PC-9 (cell line): ENCODE results near the gene OSBPL8. TPM values are rescaled to one million over a fixed set of nuclear protein-coding genes. Genes with fewer than 3 reads are reported as not detected.
A peak's percentile ranks its signal among the peaks of the same experiment; 100 is the strongest.

ENCODE experiments used
- BruUV-seq: library from RNA; stranded (reverse); fragments of 400-500 nt; replicated peaks from 2 replicates; lab custom pipeline; 2021; lab: Mats Ljungman, UMichigan
- CTCF ChIA-PET: fragments of 300-600 bp; sonication (Branson Sonifier 250); formaldehyde crosslinking; loops from one replicate; lab custom pipeline; 2022; ENCODE audit warnings: antibody characterized with exemption; lab: Charles Lee
- POLR2A ChIA-PET: fragments of 300-600 bp; sonication (Branson Sonifier 250); formaldehyde crosslinking; loops from one replicate; lab custom pipeline; 2022; ENCODE audit warnings: antibody characterized with exemption; ENCODE audit not compliant: unreplicated experiment; lab: Charles Lee
- DNase-seq, 2 experiments: peaks; one replicate each; pipeline versions ENCODE4 v3.0.0 to v3.0.0-alpha.2; 2015 to 2022; ENCODE audit warnings: mixed read lengths in 1 of 2
- H2AFZ ChIP-seq: fragments of 200-600 bp; sonication (generic); 2 replicates; pipeline ENCODE4 v1.8.1; 2017; ENCODE audit warnings: antibody characterized with exemption
- H3F3A ChIP-seq: fragments of 200-600 bp; sonication (generic); 2 replicates; pipeline ENCODE4 v1.8.1; 2017; ENCODE audit warnings: antibody characterized with exemption, mild to moderate bottlenecking, low read depth; ENCODE audit not compliant: insufficient read depth
- H3K27ac ChIP-seq: fragments of 200-600 bp; sonication (generic); 2 replicates; pipeline ENCODE4 v1.6.1; 2016; ENCODE audit warnings: mixed run types
- H3K27me3 ChIP-seq: fragments of 200-600 bp; sonication (generic); 2 replicates; pipeline ENCODE4 v1.6.1; 2016; ENCODE audit warnings: low read depth, mixed run types; ENCODE audit not compliant: insufficient read depth
- H3K36me3 ChIP-seq: fragments of 200-600 bp; sonication (generic); 2 replicates; pipeline ENCODE4 v1.6.1; 2016; ENCODE audit warnings: low read depth, mixed run types
- H3K4me1 ChIP-seq: fragments of 200-600 bp; sonication (generic); replicated peaks from 2 replicates; pipeline ENCODE4 v1.6.1; 2016; ENCODE audit warnings: mixed run types; ENCODE audit not compliant: insufficient read depth
- H3K4me2 ChIP-seq: fragments of 200-600 bp; sonication (generic); 2 replicates; pipeline ENCODE4 v1.6.1; 2017; ENCODE audit warnings: mixed run types
- H3K4me3 ChIP-seq: fragments of 200-600 bp; sonication (generic); 2 replicates; pipeline ENCODE4 v1.6.1; 2016; ENCODE audit warnings: mixed run types
- H3K79me2 ChIP-seq: fragments of 200-600 bp; sonication (generic); 2 replicates; pipeline ENCODE4 v1.6.1; 2017; ENCODE audit warnings: low read depth, mixed run types
- H3K9me2 ChIP-seq: fragments of 200-600 bp; sonication (generic); 2 replicates; pipeline ENCODE4 v1.8.1; 2017; ENCODE audit warnings: mild to moderate bottlenecking; ENCODE audit not compliant: insufficient read depth
- H3K9me3 ChIP-seq: fragments of 200-600 bp; sonication (generic); 2 replicates; pipeline ENCODE4 v1.8.1; 2016; ENCODE audit warnings: low read depth; ENCODE audit not compliant: insufficient read depth
- H4K20me1 ChIP-seq: fragments of 200-600 bp; sonication (generic); 2 replicates; pipeline ENCODE4 v1.8.1; 2017; ENCODE audit not compliant: insufficient read depth
- CTCF ChIP-seq: fragments of 200-600 bp; sonication (generic); conservative IDR thresholded peaks from 2 replicates; pipeline ENCODE4 v1.6.1; 2017; ENCODE audit warnings: mixed run types, antibody characterized with exemption, mild to moderate bottlenecking, moderate library complexity
- EZH2 ChIP-seq: fragments of 200-600 bp; sonication (generic); IDR thresholded peaks from 2 replicates; pipeline ENCODE4 v1.8.0; 2017; ENCODE audit warnings: antibody characterized with exemption, low read depth
- intact Hi-C: fragments of 100-400 bp; cut with micrococcal nuclease; formaldehyde crosslinking; loops from one replicate; pipeline ENCODE4 v1.10.0; 2022; ENCODE audit not compliant: unreplicated experiment
- total RNA-seq: library from RNA; stranded (reverse); gene quantifications from 2 replicates; pipeline ENCODE4 v1.2.3, GENCODE V29; 2021

OSBPL8 gene
- total RNA-seq, 1 experiment from 2014 or later, result 53.2 TPM

GRCh38 chr12:76457818-76458217 is 101.8 kb downstream of the OSBPL8 start:
- DNase-seq, result no peak
- Histone ChIP-seq H3K9me2 (no peaks in the 10 kb centered on the region; the same call in 1 of the 2 replicates), H3F3A (peaks cover 8% of the 10 kb centered on the region; the same call in 1 of the 2 replicates), H3K4me2 (no peak overlapping the region), H3K36me3 (no peaks in the 10 kb centered on the region), H4K20me1 (no peaks in the 10 kb centered on the region), H3K27ac (no peak overlapping the region), H3K4me1 (peaks cover 8% of the 10 kb centered on the region), H3K4me3 (no peak overlapping the region), H3K79me2 (no peaks in the 10 kb centered on the region; the same call in 1 of the 2 replicates), H3K27me3 (no peaks in the 10 kb centered on the region), H2AFZ (no peak overlapping the region), H3K9me3 (no peaks in the 10 kb centered on the region)
- BruUV-seq, result no TSS peak
- ChIA-PET POLR2A (interaction anchor here (0.7 kb wide), 1 partner anchor 428 kb away, joined by 5 read pairs; no protein-coding TSS in a partner anchor), CTCF (no interaction called here)
- intact Hi-C loops, result loop anchor here (5.0 to 10.0 kb wide), 5 partner anchors 113 to 1066 kb away; partner anchors contain the start of genes BBS10, GLIPR1L2, NAP1L1 and PHLDA1
- TF ChIP-seq EZH2, result no peak
- TF ChIP-seq CTCF, result no peak

GRCh38 chr12:76457010-76457409 is 102.6 kb downstream of the OSBPL8 start:
- Histone ChIP-seq H3K36me3 (no peaks in the 10 kb centered on the region), H3F3A (peaks cover 8% of the 10 kb centered on the region; the same call in 1 of the 2 replicates), H3K9me3 (no peaks in the 10 kb centered on the region), H3K9me2 (no peaks in the 10 kb centered on the region; the same call in 1 of the 2 replicates), H4K20me1 (no peaks in the 10 kb centered on the region), H3K4me3 (no peak overlapping the region), H3K79me2 (no peaks in the 10 kb centered on the region; the same call in 1 of the 2 replicates), H3K4me1 (peaks cover 8% of the 10 kb centered on the region), H3K27me3 (no peaks in the 10 kb centered on the region), H3K4me2 (no peak overlapping the region), H3K27ac (peak overlapping the region; percentile 78; the same call in 1 of the 2 replicates), H2AFZ (no peak overlapping the region)
- ChIA-PET CTCF (no interaction called here), POLR2A (no interaction called here)
- intact Hi-C loops, result loop anchor here (5.0 to 10.0 kb wide), 5 partner anchors 112 to 1065 kb away; partner anchors contain the start of genes BBS10, GLIPR1L2, NAP1L1 and PHLDA1
- TF ChIP-seq CTCF, result no peak
- TF ChIP-seq EZH2, result no peak
- peak in 1 of 2 experiments; percentile 40 for DNase-seq
- no TSS peak for BruUV-seq

- intact Hi-C loops, result loop anchor here (1.0 to 10.0 kb wide), 7 partner anchors 111 to 1063 kb away; partner anchors contain the start of genes BBS10, GLIPR1L2, NAP1L1 and PHLDA1
- no peaks in the 10 kb centered on the region; the same call in 1 of the 2 replicates for H3K79me2 ChIP-seq
- H3K4me2 ChIP-seq, result peak overlapping the region; percentile 35
These were observed 103.8 kb downstream of the OSBPL8 start for GRCh38 chr12:76455582-76456345.

More at GRCh38 chr12:76455582-76456345, 103.8 kb downstream of the OSBPL8 start:
- CTCF ChIA-PET, result interaction anchor here (0.6 to 1.2 kb wide), 4 partner anchors 14 to 671 kb away, joined by 3 to 6 read pairs (median 4); no protein-coding TSS in a partner anchor
- peak; percentile 77 for TF ChIP-seq CTCF
- no peak for TF ChIP-seq EZH2
- Histone ChIP-seq H3K36me3 (no peaks in the 10 kb centered on the region), H3K4me1 (peaks cover 8% of the 10 kb centered on the region), H3K9me2 (no peaks in the 10 kb centered on the region; the same call in 1 of the 2 replicates), H2AFZ (no peak overlapping the region), H3F3A (peaks cover 8% of the 10 kb centered on the region; the same call in 1 of the 2 replicates), H3K4me3 (no peak overlapping the region), H3K27ac (peak overlapping the region; percentile 78), H3K27me3 (no peaks in the 10 kb centered on the region), H3K9me3 (peaks cover 6% of the 10 kb centered on the region), H4K20me1 (no peaks in the 10 kb centered on the region)
- POLR2A ChIA-PET, result no interaction called here
- DNase-seq, result peak; percentile 26 to 91
- BruUV-seq, result no TSS peak
